Esophagus mucosa (tissue), 1 donor: Measurements from ENCODE around the gene ANKRD29. TPM values are rescaled to one million over a fixed set of nuclear protein-coding genes. Genes with fewer than 3 reads are reported as not detected.

Experiments
- ATAC-seq: fragments of 200-7000 bp; cut with Tn5 transposase; one replicate; pipeline ENCODE4 v1.9.1; 2020
- total RNA-seq: library from RNA; stranded (reverse); gene quantifications from one replicate; pipeline ENCODE4 v1.2.4, GENCODE V29; 2023
- donor health status: DM: yes; HTN: yes; CAD: no.

Gene ANKRD29, protein sequence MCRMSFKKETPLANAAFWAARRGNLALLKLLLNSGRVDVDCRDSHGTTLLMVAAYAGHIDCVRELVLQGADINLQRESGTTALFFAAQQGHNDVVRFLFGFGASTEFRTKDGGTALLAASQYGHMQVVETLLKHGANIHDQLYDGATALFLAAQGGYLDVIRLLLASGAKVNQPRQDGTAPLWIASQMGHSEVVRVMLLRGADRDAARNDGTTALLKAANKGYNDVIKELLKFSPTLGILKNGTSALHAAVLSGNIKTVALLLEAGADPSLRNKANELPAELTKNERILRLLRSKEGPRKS
- total RNA-seq = 11.2 TPM

DNA sequence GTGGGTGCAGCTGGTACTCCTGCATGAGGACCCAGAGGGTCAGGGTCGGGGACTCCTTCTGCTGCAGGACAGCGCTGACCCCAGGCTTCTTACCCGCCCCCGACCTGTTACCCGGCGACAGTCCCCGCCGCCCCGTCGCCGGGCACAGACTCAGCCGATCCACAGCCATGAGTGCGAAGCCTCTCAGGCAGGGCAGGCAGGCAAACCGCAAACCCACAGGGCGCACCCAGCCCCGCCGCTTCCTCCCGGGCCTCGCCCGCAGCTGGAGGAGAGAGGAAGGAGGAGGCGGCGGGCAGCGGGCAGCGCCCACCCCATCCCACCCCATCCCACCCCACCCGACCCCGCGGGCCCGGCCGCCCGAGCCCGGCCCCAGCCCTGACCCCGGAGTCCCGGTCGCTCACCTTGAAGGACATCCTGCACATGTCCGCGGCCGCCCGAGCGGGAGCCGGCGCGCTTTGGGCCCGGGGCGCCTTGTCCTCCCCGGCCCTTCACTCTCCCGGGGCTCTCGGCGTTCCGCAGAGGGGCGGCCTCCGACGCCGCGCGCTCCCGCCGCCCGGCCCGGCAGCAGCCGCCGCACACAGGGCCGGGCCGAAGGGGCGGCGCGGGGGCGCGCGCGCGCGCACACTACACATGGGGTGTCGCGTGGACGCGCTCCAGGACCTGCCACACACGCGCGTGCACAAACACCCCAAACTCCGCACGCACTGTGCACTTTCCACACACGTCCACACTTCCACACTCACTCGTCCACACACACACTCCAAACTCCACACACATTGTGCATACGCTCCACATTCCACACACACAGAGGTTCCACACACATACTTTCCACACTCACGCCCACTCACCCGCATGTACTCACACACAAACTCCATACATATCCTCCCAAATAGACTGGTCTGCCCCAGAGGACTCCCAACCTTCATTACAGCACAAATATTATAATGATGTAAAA lies at the start of gene ANKRD29:
Gene ANKRD29, minus strand, starts transcription at position 603 of the 955 bp plus-strand sequence. Its CDS starts 181 bp downstream, at position 422.
- peak; percentile 73 for ATAC-seq

GRCh38 chr18:23712445-23712844 lies 49.7 kb upstream of the ANKRD29 start:
- no peak for ATAC-seq

- no peak for ATAC-seq
Observed at GRCh38 chr18:23711426-23711825, 48.7 kb upstream of the ANKRD29 start.

- no peak for ATAC-seq
Observed at GRCh38 chr18:23710946-23711345, 48.2 kb upstream of the ANKRD29 start.

- ATAC-seq = peak; percentile 69
Observed at GRCh38 chr18:23710068-23710527, 47.4 kb upstream of the ANKRD29 start.

DNA sequence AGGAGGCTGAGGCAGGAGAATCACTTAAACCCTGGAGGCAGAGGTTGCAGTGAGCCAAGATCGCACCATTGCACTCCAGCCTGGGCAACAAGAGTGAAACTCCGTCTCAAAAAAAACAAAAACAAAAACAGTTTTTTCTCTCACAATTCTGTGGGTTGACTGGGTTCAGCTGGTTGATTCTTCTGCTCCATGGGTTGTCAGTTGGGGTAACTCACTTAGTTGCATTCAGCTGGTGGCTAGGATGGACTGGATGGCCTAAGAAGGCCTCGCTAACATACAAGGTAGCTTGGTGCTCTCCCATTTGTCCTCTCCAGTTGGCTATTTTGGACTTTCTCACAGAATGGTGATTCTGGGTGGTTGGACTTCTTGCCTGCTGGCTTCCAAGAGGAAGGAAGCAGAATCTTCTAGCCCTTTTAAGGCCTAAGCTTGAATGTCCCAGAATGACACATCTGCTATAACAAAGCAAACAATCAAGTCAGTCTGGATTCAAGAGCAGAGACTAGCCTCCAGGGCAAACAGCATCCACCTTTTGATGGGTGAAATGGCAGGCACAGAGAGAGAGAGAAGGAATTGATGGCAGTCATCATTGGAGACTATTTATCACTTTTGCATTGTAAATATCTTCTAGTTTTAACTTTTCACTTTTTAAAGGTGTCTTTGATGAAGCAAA lies 44.4 kb upstream of the ANKRD29 start:
- ATAC-seq = peak; percentile 78

DNA sequence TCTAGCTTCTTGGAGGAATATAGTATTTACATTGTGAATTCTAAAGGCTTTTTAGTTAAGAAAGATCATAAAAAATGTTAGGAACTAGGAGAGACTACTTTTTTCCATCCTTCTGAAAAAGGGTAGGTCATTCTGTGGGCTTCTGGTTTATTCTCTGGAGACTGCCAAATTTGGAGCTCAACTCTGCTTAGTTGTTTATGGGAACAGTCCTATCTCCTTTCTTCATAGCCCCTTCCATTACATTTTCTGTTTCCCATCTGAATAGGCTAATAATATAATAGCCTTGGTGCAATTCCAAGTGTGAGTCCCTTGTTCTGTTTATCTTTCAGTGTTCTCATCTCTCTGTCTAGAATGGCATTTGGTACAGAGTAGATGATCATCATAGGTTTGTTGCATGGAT lies 42.1 kb upstream of the ANKRD29 start:
- ATAC-seq = no peak

DNA sequence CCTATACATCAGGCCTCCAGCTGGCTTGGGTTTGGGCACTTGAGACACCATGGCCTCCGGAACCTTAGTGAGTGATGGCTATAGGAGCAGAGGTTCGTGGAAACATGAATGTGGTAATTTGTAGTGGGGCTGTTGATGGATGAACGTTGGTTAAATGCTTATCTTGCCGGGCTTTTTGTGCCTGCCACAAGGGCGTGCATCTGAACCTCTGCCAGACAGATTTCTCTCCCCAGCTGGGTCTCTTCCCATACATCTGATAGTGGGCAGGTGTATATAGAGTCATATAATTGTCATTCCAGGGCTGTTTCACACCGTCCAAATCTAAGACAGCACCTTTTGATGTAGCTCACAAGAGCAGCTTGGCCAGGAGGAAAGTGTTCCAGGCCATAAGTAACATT lies 41.3 kb upstream of the ANKRD29 start:
- no peak for ATAC-seq

DNA sequence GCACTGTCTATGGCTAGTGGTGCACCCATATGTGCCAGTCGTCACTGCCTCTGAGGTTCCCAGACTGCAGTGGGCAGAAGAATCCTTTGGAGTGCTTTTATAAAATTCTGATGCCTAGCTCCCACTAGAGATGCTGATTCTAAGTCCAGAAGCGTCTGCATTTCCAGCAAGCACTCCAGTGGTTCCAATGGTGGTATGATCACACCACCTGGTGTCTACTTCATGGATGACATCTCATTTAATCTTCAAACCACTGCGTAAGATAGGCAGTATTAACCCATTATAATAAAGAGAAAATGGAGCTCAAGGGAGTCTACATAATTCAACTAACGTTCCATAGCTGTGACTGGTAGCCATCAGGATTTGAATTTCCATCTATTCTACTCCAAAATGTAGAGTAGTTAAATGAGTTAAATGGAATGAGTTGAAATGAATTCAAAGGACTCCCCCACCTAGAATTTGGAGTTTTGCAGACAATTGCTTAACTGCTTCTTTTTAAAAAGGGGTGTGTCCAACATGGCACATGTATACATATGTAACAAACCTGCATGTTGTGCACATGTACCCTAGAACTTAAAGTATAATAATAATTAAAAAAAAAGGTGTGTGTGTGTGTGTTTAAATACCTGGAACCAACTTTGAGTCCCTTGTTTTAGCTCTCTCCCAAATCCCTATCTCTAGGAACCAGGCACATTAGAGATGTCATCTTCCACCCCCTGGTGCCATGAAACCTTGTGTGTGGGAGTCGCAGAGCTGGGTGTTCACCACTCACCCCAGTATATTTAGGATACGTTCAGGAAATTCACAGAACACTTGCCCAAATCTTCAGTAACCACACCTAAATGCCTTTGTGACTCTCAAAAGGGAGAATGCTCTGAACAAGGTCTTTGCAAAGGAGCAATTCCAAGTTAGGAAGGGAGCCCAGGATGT lies 40.6 kb upstream of the ANKRD29 start:
- ATAC-seq = peak; percentile 80

DNA sequence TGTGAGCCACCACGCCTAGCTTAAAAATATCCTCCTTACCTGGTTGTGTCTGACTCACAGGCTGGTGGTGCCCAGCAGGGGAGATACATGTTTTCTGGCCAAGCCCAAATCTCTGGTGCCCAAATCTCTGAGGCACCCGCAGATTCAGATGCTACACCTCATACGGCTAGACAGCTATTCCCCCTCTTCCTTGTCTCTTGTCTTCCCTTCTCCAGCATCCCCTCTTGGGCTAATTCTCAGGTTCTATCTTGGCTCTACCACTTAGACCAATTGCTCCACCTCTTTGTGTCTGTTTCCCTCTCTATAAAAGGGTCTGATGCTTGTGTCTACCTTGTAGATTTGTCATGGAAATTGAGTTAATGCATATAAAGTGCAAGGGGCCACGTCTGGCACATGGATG lies 39.9 kb upstream of the ANKRD29 start:
- ATAC-seq = peak; percentile 27

DNA sequence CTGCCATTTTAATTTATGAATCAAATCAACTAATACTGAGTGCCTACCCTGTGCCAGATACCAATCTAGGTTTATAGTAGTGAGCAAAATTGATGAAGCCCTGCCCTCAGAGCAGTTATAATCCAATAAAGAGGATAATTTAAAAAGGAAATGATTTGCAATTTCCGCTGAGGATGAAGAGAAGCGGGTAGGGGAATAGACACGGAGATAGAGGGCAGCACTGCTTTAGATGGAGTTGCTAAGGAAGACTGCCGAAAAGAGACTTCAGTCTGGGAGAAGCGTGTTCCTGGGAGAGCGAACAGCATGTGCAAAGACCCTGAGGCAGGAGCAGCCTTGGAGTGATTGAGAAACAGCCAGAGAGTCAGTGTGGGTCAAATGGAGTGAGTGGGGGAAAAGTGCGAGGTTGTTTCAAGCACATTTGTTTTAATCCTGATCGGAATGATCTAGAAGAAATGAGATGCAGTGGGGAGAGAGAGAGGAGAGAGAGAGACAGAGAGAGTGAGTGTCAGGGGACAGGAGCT lies 38.9 kb upstream of the ANKRD29 start:
- ATAC-seq = no peak

DNA sequence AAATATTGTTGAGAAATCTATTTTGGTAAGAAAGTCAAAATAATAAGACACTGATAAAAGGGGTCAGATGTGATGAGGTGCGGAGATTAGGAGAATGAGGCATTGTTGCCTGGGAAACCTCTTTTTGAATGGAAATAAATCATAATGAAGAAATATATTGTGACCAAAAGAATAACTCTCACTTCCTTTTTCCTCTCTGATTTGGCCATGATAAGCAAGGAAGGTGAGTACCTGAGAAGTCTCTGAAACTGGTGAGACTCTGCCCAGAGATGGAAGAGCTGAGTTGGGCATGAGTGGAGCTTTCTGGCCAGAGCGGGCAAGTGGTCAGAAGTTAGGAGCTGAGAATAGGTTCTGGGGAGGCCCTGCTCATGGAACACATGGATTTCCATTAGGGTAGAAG lies 38.3 kb upstream of the ANKRD29 start:
- ATAC-seq = no peak

GRCh38 chr18:23694637-23695430 lies 32.1 kb upstream of the ANKRD29 start:
- ATAC-seq = peak; percentile 71

GRCh38 chr18:23693846-23694245 lies 31.1 kb upstream of the ANKRD29 start:
- ATAC-seq = no peak

- no peak for ATAC-seq
Observed at GRCh38 chr18:23690505-23691068, 27.9 kb upstream of the ANKRD29 start.

GRCh38 chr18:23689616-23690504 lies 27.1 kb upstream of the ANKRD29 start:
- ATAC-seq = peak; percentile 32

- ATAC-seq = peak; percentile 95
Observed at GRCh38 chr18:23689031-23689615, 26.4 kb upstream of the ANKRD29 start, which contains the start of gene LAMA3. Gene LAMA3 (plus strand): TSS chr18:23689453. CDS start chr18:23689684, 231 bp downstream.

- ATAC-seq = no peak
Observed at GRCh38 chr18:23688528-23688927, 25.8 kb upstream of the ANKRD29 start.
